Measurements from ENCODE around the gene OPN1MW2.
"Not testable (repeated sequence)": the region's sequence is repeated elsewhere in the genome, so short reads cannot be mapped to it uniquely, and the experiment has no call there.

OPN1MW2 gene

DNA sequence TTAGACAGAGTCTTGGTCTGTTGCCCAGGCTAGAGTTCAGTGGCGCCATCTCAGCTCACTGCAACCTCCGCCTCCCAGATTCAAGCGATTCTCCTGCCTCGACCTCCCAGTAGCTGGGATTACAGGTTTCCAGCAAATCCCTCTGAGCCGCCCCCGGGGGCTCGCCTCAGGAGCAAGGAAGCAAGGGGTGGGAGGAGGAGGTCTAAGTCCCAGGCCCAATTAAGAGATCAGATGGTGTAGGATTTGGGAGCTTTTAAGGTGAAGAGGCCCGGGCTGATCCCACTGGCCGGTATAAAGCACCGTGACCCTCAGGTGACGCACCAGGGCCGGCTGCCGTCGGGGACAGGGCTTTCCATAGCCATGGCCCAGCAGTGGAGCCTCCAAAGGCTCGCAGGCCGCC, at the start of gene OPN1MW2:
OPN1MW2 (plus strand) TSS at position 301 of the 400 bp plus-strand sequence; CDS start at position 361, 60 bp downstream.
- H3K4me1 Mint-ChIP-seq (ENCODE audit: low read depth); H3K4me3 Mint-ChIP-seq; H3K27me3 Mint-ChIP-seq; H3K27ac Mint-ChIP-seq; H3K36me3 Mint-ChIP-seq (ENCODE audit: low read depth); H3K9me3 Mint-ChIP-seq: not testable (repeated sequence)

DNA sequence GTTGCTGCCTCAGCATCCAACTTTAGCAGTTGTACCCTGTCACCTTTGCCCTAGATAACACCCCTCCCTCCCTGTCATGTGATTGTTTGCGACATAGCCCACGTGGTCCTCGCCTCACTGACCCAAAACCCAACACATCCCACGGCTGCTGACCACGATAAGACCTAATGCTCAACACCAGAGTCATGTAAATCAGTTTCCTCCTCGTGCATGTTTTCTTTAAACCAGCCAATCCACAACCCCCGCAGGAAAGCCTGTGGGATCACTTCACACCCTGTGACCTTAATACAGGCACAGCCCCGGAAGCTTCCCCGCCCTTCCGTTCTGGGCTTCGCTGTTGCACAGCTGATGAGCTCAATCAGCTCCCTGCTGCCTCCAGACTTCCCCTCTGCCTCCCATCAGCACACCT, 47.0 kb upstream of the OPN1MW2 start:
- not testable (repeated sequence) for H3K27me3 Mint-ChIP-seq; H3K4me3 Mint-ChIP-seq; H3K9me3 Mint-ChIP-seq; H3K4me1 Mint-ChIP-seq (ENCODE audit: low read depth); H3K36me3 Mint-ChIP-seq (ENCODE audit: low read depth); H3K27ac Mint-ChIP-seq

DNA sequence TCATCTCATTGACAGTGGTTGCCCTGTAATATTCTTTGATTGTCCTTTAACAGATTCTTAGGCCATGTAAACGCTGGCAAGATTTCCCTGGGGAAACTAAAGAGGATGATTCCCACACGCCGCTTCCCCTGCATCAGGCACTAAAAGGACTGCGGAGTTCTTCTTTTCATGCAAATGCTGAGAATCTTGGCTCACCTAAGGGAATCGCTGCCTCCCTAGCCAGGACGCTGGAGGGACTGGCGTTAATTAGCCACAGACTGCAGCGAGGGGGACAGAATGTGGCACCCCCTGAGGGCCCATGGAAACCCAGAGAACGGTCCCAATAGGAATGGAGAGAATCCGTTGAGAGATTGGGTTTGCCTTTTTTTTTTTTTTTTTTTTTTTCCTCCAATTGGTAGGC, 45.2 kb upstream of the OPN1MW2 start:
- H3K27ac Mint-ChIP-seq; H3K36me3 Mint-ChIP-seq (ENCODE audit: low read depth); H3K4me3 Mint-ChIP-seq; H3K27me3 Mint-ChIP-seq; H3K9me3 Mint-ChIP-seq; H3K4me1 Mint-ChIP-seq (ENCODE audit: low read depth): not testable (repeated sequence)

DNA sequence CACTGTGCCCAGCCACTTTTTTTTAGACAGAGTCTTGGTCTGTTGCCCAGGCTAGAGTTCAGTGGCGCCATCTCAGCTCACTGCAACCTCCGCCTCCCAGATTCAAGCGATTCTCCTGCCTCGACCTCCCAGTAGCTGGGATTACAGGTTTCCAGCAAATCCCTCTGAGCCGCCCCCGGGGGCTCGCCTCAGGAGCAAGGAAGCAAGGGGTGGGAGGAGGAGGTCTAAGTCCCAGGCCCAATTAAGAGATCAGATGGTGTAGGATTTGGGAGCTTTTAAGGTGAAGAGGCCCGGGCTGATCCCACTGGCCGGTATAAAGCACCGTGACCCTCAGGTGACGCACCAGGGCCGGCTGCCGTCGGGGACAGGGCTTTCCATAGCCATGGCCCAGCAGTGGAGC, 37.3 kb upstream of the OPN1MW2 start, which contains the start of gene OPN1MW:
OPN1MW (plus strand) TSS at position 301 of the 400 bp plus-strand sequence; CDS start at position 383, 82 bp downstream.
- not testable (repeated sequence) for H3K4me3 Mint-ChIP-seq; H3K9me3 Mint-ChIP-seq; H3K4me1 Mint-ChIP-seq (ENCODE audit: low read depth); H3K36me3 Mint-ChIP-seq (ENCODE audit: low read depth); H3K27ac Mint-ChIP-seq; H3K27me3 Mint-ChIP-seq

- not testable (repeated sequence) for H3K36me3 Mint-ChIP-seq (ENCODE audit: low read depth); H3K4me3 Mint-ChIP-seq; H3K27me3 Mint-ChIP-seq; H3K4me1 Mint-ChIP-seq (ENCODE audit: low read depth); H3K9me3 Mint-ChIP-seq; H3K27ac Mint-ChIP-seq
Observed at GRCh38 chrX:154183794-154184193, 35.8 kb upstream of the OPN1MW2 start.

- not testable (repeated sequence) for H3K27me3 Mint-ChIP-seq; H3K4me1 Mint-ChIP-seq (ENCODE audit: low read depth); H3K4me3 Mint-ChIP-seq; H3K36me3 Mint-ChIP-seq (ENCODE audit: low read depth); H3K27ac Mint-ChIP-seq; H3K9me3 Mint-ChIP-seq
Observed at GRCh38 chrX:154192846-154193245, 26.7 kb upstream of the OPN1MW2 start.

GRCh38 chrX:154194316-154194715, 25.2 kb upstream of the OPN1MW2 start:
- H3K9me3 Mint-ChIP-seq; H3K4me3 Mint-ChIP-seq; H3K27me3 Mint-ChIP-seq; H3K4me1 Mint-ChIP-seq (ENCODE audit: low read depth); H3K36me3 Mint-ChIP-seq (ENCODE audit: low read depth); H3K27ac Mint-ChIP-seq: not testable (repeated sequence)

GRCh38 chrX:154196466-154196865, 23.1 kb upstream of the OPN1MW2 start:
- H3K27ac Mint-ChIP-seq; H3K36me3 Mint-ChIP-seq (ENCODE audit: low read depth); H3K9me3 Mint-ChIP-seq; H3K27me3 Mint-ChIP-seq; H3K4me1 Mint-ChIP-seq (ENCODE audit: low read depth); H3K4me3 Mint-ChIP-seq: not testable (repeated sequence)

- H3K27me3 Mint-ChIP-seq; H3K4me1 Mint-ChIP-seq (ENCODE audit: low read depth); H3K36me3 Mint-ChIP-seq (ENCODE audit: low read depth); H3K4me3 Mint-ChIP-seq; H3K27ac Mint-ChIP-seq; H3K9me3 Mint-ChIP-seq: not testable (repeated sequence)
Observed at GRCh38 chrX:154209670-154210418, 9.7 kb upstream of the OPN1MW2 start.

GRCh38 chrX:154211057-154211456, 8.5 kb upstream of the OPN1MW2 start:
- not testable (repeated sequence) for H3K27me3 Mint-ChIP-seq; H3K27ac Mint-ChIP-seq; H3K4me3 Mint-ChIP-seq; H3K9me3 Mint-ChIP-seq; H3K4me1 Mint-ChIP-seq (ENCODE audit: low read depth); H3K36me3 Mint-ChIP-seq (ENCODE audit: low read depth)

DNA sequence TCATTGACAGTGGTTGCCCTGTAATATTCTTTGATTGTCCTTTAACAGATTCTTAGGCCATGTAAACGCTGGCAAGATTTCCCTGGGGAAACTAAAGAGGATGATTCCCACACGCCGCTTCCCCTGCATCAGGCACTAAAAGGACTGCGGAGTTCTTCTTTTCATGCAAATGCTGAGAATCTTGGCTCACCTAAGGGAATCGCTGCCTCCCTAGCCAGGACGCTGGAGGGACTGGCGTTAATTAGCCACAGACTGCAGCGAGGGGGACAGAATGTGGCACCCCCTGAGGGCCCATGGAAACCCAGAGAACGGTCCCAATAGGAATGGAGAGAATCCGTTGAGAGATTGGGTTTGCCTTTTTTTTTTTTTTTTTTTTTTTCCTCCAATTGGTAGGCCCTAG, 8.1 kb upstream of the OPN1MW2 start:
- not testable (repeated sequence) for H3K36me3 Mint-ChIP-seq (ENCODE audit: low read depth); H3K27me3 Mint-ChIP-seq

GRCh38 chrX:154225292-154225691, 5.7 kb downstream of the OPN1MW2 start:
- H3K4me3 Mint-ChIP-seq; H3K9me3 Mint-ChIP-seq; H3K27ac Mint-ChIP-seq; H3K36me3 Mint-ChIP-seq (ENCODE audit: low read depth); H3K27me3 Mint-ChIP-seq; H3K4me1 Mint-ChIP-seq (ENCODE audit: low read depth): not testable (repeated sequence)

More for the DNA sequence above, 8.1 kb upstream of the OPN1MW2 start:
- not testable (repeated sequence) for H3K4me1 Mint-ChIP-seq (ENCODE audit: low read depth); H3K27ac Mint-ChIP-seq; H3K4me3 Mint-ChIP-seq; H3K9me3 Mint-ChIP-seq

- not testable (repeated sequence) for H3K27me3 Mint-ChIP-seq; H3K9me3 Mint-ChIP-seq; H3K36me3 Mint-ChIP-seq (ENCODE audit: low read depth); H3K4me3 Mint-ChIP-seq; H3K4me1 Mint-ChIP-seq (ENCODE audit: low read depth); H3K27ac Mint-ChIP-seq
Observed at GRCh38 chrX:154226706-154227105, 7.2 kb downstream of the OPN1MW2 start.

- H3K4me3 Mint-ChIP-seq; H3K27ac Mint-ChIP-seq; H3K27me3 Mint-ChIP-seq; H3K9me3 Mint-ChIP-seq; H3K4me1 Mint-ChIP-seq (ENCODE audit: low read depth); H3K36me3 Mint-ChIP-seq (ENCODE audit: low read depth): not testable (repeated sequence)
Observed at GRCh38 chrX:154231443-154231842, 11.9 kb downstream of the OPN1MW2 start.

GRCh38 chrX:154233620-154234019, 14.1 kb downstream of the OPN1MW2 start:
- H3K9me3 Mint-ChIP-seq; H3K4me3 Mint-ChIP-seq; H3K27me3 Mint-ChIP-seq; H3K27ac Mint-ChIP-seq; H3K36me3 Mint-ChIP-seq (ENCODE audit: low read depth); H3K4me1 Mint-ChIP-seq (ENCODE audit: low read depth): not testable (repeated sequence)

- not testable (repeated sequence) for H3K4me1 Mint-ChIP-seq (ENCODE audit: low read depth); H3K4me3 Mint-ChIP-seq; H3K27me3 Mint-ChIP-seq; H3K36me3 Mint-ChIP-seq (ENCODE audit: low read depth); H3K9me3 Mint-ChIP-seq; H3K27ac Mint-ChIP-seq
Observed at GRCh38 chrX:154238939-154239559, 19.5 kb downstream of the OPN1MW2 start.
